Measurements from ENCODE around the gene DENND1A.

GRCh38 chr9:123450098-123450770, 479.7 kb downstream of the DENND1A start:
- TF ChIP-seq CTCF (IDR thresholded peaks at IDR 0.05): no peak
- TF ChIP-seq POLR2A (IDR thresholded peaks at IDR 0.05): no peak
